Astrocyte of the cerebellum (primary cell): ENCODE results near the gene PGBD5.

Experiments used
- DNase-seq: peaks from one replicate; pipeline ENCODE4 v3.0.0-alpha.2; 2011; ENCODE audit warnings: low read depth
- H3K4me3 ChIP-seq: 2 replicates; pipeline ENCODE4 v1.5.1; 2011; ENCODE audit warnings: mild to moderate bottlenecking, low read depth, low read length, moderate library complexity
- in situ Hi-C: cut with HindIII; loops from 2 replicates; pipeline ENCODE4 v1.10.0; 2017; ENCODE audit warnings: low sequenced_read_pairs
- TF ChIP-seq, protein P1 (sequence below): IDR thresholded peaks from 2 replicates; pipeline ENCODE4 v1.5.1; 2012; ENCODE audit warnings: low read length, low read depth, moderate library complexity, mild to moderate bottlenecking; ENCODE audit errors: missing control alignments

PGBD5 gene

DNA sequence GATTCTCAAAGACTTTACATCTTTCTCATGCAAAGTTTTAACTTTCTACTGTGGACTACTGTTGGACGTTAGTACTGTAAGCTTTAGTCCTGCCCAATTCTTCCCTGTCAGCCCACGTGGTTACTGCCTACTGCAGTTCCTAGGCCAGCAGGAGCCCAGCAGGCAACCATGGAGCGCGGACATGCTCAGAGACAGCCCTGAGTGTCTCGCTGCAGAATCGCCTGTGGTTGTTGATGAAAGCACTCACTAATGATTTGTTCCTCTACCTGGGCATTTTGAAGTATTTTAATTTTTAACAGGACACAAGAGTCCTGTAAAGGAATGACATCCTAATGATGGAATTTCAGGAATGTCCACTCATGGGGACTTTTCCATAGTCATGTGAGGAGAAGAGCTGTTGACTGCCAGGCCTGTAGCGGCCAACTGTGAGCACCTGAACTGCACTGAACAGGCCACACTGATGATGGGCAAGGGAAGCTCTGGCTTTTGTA lies 44.1 kb downstream of the PGBD5 start:
- in situ Hi-C loops = no loop called here
- no peak for DNase-seq
- no peak overlapping the region for H3K4me3 ChIP-seq
- TF ChIP-seq, protein P1, sequence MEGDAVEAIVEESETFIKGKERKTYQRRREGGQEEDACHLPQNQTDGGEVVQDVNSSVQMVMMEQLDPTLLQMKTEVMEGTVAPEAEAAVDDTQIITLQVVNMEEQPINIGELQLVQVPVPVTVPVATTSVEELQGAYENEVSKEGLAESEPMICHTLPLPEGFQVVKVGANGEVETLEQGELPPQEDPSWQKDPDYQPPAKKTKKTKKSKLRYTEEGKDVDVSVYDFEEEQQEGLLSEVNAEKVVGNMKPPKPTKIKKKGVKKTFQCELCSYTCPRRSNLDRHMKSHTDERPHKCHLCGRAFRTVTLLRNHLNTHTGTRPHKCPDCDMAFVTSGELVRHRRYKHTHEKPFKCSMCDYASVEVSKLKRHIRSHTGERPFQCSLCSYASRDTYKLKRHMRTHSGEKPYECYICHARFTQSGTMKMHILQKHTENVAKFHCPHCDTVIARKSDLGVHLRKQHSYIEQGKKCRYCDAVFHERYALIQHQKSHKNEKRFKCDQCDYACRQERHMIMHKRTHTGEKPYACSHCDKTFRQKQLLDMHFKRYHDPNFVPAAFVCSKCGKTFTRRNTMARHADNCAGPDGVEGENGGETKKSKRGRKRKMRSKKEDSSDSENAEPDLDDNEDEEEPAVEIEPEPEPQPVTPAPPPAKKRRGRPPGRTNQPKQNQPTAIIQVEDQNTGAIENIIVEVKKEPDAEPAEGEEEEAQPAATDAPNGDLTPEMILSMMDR = no peak

DNA sequence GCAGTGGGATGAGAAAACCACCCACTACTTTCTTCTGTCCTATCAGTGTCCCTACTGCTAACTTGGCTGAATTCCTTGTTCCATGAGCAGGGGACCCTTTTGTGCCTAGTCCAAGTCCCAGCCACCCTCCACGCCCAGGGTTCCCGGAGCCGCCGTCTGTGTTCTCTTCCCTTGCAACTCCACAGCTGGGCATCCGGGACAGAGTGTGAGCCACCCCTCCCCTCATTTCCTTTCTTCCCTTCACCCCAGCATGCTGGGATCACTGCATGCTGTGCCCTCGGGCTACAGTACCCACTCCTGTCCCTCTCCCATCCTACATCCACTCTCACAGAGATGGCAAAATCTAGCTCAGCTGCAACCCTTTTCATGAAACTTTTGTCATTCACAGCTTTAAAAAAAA lies 44.5 kb downstream of the PGBD5 start:
- TF ChIP-seq, protein P1 = no peak
- H3K4me3 ChIP-seq = no peak overlapping the region
- in situ Hi-C loops = no loop called here
- DNase-seq = no peak

GRCh38 chr1:230381049-230381467 lies 45.1 kb downstream of the PGBD5 start:
- TF ChIP-seq, protein P1 = no peak
- no peak overlapping the region for H3K4me3 ChIP-seq
- in situ Hi-C loops = no loop called here
- DNase-seq = no peak

DNA sequence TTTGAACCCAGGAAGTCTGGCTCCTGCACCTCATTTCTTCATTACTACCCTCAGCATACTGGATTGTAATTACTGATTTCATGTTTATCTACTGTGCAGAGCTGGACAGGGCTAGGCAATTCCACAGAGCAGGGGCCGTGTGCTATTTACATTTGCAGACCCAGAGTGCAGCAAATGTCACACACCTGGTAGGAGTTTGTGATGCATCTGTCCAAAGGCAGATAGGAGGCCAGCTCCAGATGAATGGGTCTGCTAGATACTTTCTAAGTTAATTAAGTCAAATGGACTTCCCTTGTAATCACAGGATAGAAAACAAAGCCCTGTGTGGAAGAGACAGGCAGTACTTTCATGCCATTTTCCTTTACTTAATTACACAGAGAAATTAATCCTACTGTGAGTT lies 46.2 kb downstream of the PGBD5 start:
- H3K4me3 ChIP-seq = no peak overlapping the region
- no peak for DNase-seq
- in situ Hi-C loops = no loop called here
- TF ChIP-seq, protein P1 = no peak

DNA sequence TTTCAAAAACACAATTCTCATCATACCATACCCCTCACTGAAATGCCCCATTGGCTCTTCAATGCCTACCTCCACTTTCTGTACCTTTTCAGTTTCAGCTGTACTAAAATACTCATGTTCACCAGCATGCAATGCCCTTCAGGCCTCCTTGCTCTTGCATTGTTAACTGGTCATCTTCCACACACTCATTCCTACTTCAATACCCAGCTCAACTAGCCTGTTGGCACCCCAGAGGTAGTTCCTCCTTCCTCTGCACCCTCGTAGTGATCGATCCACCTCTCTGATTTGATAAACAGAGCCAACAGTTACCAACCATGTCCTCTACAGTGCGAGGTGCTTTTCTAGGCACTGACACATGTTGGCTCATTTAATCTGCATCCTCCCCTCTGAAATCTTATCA lies 46.7 kb downstream of the PGBD5 start:
- H3K4me3 ChIP-seq = no peak overlapping the region
- no peak for DNase-seq
- TF ChIP-seq, protein P1 = no peak
- in situ Hi-C loops = no loop called here

- TF ChIP-seq, protein P1 = no peak
Measured at GRCh38 chr1:230377851-230378250, 48.3 kb downstream of the PGBD5 start.

DNA sequence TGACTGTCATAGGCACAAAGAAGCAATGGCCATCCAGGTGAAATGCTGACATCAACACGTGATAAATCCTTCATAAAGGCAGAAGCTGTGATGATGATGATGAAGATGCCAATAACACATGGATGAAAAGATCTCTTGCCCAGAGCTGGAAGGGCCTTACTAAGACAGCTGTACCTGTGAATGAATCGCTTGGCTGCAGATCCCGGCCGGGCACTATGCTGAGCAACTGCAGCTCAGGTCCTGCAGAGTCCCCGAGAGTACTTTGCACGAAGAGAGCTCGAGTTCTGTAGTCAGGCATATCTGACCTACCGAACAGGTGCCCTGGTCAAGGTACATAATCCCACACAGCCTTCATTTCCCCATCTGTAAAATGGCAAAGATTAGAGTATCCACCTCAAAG lies 48.8 kb downstream of the PGBD5 start:
- TF ChIP-seq, protein P1 = no peak
- no peak overlapping the region for H3K4me3 ChIP-seq
- no peak for DNase-seq
- in situ Hi-C loops = no loop called here

More at GRCh38 chr1:230377851-230378250, 48.3 kb downstream of the PGBD5 start:
- H3K4me3 ChIP-seq = no peak overlapping the region
- DNase-seq = no peak
- in situ Hi-C loops = no loop called here
